Activated CD8-positive, alpha-beta memory T cell treated with anti-CD3 and anti-CD28 coated beads for 4 hours (primary cell): ENCODE data around the gene MELTF.
"Not testable (repeated sequence)": the region's sequence is repeated elsewhere in the genome, so short reads cannot be mapped to it uniquely, and the experiment has no call there.

ENCODE experiments used
- DNase-seq, 2 donors: peaks; one replicate each; pipeline ENCODE4 v3.0.0-alpha.2; 2020; ENCODE audit warnings: low read depth in 2 of 2

Gene MELTF

DNA sequence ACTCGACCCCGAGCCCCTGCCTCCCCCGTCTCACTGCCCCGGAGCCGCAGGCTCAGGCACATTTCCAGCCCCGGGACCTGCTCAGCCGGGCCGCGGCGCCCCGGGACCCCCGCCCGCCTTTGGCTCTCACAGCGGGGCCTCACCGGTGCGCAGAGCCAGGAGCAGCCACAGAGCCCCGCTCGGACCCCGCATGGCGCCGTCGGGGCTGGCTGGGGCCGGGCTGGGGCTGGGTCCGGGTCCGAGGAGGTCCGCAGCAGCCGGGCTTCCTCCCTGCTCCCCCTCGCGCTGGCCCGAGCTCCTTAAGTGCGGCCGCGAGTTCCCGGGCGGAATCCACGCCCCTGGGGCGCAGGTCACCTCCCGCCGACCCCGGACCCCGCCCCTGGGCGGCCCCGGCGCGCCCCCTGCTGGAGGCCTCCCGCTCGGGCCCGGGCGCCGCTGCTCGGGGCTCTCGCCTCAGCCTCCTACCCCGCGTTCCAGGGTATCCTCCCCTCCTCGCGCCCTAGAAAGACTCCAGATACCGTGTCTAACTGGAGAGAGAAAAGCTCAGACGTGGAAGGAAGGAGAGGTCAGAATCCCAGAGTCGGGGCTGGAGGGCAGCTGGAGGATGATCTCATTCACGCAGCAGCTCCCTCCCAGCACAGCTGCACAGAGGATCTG is at the start of gene MELTF:
MELTF (minus strand) TSS at position 307 of the 657 bp plus-strand sequence; CDS start at position 192, 115 bp downstream.
- DNase-seq = peak; percentile 18 to 50

- no peak for DNase-seq
Measured at GRCh38 chr3:197076415-197076814, 46.8 kb upstream of the MELTF start.

DNA sequence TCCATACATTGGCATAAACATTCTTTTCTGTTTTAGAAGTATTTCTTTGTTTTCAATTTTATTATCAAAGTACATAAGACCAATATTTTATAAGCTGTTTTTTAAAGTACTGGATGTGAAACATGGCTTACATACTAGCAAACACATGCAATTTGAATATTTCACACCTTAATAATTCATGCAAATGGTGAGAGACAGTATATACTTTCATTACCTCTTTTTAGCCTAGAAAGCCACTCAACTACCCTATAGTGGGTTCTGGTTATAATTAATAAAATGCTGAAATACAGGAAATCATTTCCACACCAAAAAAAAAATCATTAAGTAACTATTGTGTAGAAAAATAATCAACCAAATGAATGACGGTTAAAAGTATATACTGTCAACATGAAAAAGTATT is 38.5 kb upstream of the MELTF start:
- no peak for DNase-seq

DNA sequence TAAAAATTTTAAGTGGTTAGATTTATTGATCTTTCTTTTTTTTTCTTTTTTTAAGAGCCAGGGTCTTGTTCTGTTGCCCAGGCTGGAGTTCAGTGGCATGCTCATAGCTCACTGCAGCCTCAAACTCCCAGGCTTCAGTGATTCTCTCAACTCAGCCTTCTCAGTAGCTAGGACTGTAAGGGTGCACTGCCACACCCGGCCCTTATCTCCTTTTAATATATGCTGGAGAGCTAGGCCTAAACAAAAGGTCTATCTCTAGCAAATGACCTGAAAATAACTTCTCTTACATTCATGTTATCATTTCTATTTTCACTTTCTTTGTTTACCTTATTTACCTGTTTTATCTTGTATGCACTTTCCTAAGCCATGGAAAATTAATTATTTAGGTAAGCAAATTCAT is 35.2 kb upstream of the MELTF start:
- no peak for DNase-seq

- DNase-seq = no peak
Measured at GRCh38 chr3:197062446-197062845, 32.8 kb upstream of the MELTF start.

GRCh38 chr3:197051637-197052036 is 22.0 kb upstream of the MELTF start:
- not testable (repeated sequence) for DNase-seq

DNA sequence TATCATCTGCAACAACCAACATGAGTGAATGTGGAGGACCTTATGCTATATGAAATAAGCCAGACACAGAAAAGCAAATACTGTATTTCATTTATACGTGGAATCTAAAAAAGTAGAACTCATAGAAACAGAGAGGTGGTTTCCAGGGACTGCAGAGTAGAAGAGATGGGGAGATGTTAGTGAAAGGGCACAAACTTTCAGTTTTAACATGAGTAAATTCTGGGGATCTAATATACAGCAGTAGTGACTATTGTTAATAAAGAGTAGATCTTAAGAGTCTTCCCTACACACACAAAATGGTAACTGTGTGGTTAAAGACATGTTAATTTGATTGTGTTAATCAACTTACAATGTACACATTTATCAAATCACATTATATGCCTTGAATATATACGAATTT is 20.9 kb upstream of the MELTF start:
- DNase-seq = no peak

- no peak for DNase-seq
Measured at GRCh38 chr3:197042539-197042938, 12.9 kb upstream of the MELTF start.

DNA sequence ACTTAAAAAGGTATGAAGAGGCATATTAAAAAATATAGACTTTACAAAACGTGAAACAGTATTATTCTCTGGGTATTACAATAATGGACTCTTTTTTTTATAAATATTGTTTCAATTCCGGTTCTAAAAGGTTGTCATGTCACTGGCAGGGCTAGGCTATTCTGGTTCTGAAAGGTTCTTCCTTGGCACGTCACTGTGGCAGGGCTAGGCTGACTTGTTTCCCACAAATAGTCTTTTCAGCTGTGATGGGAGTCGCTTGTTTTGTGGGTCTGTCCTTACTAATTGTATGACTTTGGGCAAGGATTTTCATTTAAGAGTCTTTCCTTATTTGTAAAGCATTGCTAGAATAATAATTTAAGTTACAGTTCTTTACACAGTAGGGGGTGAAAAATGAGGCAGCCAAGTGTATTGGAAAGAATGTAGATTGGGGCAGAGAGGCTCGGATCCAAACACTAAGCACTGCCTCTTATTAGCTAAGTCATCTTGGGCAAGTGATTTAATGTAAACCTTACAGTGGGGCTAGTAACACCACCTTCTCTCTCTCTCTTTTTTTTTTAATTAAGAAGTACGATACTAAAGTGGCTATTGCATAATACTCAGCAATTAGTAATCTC is 12.4 kb upstream of the MELTF start:
- no peak for DNase-seq

GRCh38 chr3:197040658-197041057 is 11.0 kb upstream of the MELTF start:
- DNase-seq = no peak

- no peak for DNase-seq
Measured at GRCh38 chr3:197038679-197039462, 9.3 kb upstream of the MELTF start.

- no peak for DNase-seq
Measured at GRCh38 chr3:197035577-197035976, 6.0 kb upstream of the MELTF start.

DNA sequence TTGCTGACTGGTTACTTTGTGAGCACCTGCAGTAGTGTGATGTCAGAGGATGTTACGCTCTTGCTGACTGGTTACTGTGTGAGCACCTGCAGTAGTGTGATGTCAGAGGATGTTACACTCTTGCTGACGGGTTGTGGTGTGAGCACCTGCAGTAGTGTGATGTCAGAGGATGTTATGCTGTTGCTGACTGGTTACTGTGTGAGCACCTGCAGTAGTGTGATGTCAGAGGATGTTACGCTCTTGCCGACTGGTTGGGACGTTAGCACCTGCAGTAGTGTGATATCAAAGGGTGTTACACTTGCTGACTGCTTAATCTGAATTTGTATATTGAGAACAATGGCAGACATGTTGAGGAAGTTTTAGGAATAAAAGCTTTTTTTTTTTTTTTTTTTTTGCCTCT is 5.2 kb upstream of the MELTF start:
- not testable (repeated sequence) for DNase-seq

- DNase-seq = not testable (repeated sequence)
Measured at GRCh38 chr3:197033764-197034163, 4.1 kb upstream of the MELTF start.

DNA sequence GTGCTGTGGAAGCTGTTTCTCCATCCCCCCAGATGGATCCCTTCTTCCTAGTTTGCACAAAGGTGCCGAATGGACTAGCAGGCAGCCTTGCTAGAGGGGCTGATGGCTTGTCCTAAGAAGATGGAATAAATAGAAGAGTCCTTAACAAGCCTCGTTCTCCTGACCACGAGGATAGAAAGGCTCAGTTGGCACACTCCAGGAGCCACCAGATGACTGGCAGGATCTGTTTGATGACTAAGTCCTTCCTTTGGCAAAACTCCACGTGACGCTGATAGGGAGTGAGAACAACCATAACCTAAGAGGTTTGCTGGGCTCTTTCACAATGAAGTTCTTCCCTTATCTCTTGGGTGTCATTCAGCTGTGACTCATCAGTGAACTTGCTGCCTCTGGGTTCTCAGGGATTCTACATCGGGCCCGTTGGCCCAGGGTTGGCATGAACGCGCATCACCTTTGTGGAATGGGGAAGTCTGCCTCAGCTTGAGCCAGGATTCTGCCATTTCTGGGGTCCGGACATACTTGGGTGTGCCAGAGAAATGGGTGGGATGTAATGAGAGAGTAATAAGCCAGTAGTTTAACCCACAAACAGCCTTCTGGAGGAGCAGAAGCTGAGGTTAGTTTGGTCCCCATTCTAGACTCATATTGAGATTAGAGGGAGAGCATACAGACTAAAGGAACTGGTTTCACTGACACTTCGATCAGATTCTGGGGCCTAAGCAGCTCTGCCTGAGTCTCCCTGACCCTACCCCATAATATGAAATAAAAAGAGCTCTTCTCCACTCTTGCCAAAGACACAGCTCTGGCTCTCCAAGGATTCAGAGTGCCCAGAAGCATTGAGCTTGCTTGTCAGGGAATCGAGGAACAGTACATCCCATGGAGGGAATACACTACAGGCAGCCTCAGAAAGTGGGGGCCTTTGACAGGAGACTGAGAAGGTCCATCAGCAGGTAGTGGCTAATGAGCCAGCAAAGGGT is 2.0 kb upstream of the MELTF start:
- no peak for DNase-seq

DNA sequence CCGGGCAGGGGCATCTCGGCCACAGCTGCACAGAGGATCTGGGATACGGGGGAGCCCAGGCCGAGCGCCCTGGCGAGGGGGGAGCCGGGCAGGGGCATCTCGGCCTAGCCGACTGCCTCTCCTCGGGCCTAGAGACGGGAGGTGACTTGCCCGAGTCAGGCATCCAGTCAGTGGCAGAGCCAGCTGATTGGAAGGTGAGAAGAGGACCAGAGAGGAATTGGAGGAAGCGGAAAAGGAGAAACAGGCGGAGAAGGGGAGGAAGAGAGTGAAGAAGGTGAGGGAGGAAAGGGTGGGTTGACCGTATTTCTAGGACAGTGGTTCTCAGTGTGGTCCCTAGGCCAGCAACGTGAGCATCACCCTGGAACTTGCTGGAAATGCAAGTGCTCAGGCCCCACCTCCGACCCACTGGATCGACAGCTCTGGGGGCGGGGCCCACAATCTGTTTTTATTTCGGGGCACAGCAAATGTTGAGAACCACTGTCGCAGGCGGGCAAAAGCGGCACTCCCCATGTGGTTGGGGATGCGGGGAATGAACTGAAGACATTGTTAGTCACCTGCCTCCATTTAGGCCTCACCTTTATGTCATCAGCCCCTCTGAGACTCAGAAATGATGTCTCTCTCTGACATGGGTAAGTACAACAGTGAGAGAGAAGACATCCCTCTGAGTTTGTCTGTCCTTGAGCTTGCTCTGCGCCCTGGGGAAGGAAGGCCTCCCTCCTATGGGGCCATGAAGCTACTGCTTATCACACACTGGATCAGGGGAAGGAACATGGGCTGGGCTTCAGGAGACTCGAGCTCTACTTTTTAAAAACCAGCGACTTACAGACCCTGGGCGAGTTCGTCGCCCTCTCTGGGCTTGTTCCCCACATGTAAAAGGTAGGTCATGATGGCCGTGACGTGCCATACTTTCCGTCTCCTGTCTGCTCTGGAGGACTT is 1.0 kb upstream of the MELTF start:
- no peak for DNase-seq

GRCh38 chr3:197028728-197029510 is 698 bp downstream of the MELTF start:
- DNase-seq = no peak

DNA sequence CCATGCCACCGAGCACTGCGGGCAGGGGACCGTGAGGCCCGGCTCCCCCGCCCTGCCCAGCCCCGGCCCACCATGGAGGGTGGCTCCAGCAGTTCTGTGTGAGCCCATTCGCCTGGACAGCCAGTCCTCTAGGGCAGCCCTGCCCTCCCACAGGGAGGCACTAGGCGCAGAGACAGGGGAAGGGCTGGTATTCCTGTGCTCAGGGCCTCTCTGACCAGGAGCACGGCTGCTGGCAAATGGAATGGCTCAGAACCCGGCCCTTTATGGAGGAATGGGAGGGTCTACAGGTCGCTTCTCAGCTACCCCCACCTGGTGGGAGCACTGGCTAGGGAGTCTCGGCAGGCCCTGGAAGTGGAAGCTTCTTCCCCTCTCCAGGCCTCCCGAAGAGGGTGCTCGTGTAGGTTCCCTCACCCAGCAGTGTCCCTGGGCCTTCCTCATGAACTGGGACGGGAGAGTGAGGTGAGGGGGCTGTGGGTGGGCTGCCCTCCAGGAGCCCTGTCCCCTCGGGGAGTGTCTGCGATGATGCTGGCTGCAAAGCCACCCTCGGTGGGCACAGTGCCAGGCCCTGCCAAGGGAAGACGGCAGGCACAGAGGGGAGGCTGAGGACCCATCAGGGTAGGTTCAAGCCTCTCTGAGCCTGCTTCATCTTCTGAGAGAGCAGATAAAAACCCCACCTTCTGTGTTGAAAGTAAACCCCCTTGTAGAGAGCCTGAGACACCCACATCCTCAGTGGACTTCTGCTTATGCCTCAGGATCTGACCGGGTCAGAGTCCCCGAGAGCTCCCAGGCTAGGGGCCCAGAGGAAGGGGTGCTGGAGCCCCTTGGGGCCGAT is 1.5 kb downstream of the MELTF start:
- DNase-seq = no peak
